HepG2 (cell line): ENCODE data around the gene GATA3. TPM values are rescaled to one million over a fixed set of nuclear protein-coding genes. Genes with fewer than 3 reads are reported as not detected.

Source experiments
- ATAC-seq: fragments of 200-7000 bp; cut with Tn5 transposase; 3 replicates; pipeline ENCODE4 v1.9.1; 2020; ENCODE audit warnings: mild to moderate bottlenecking, moderate library complexity
- BruUV-seq: library from RNA; stranded (reverse); fragments of 400-500 nt; replicated peaks from 2 replicates; lab custom pipeline; 2021; lab: Mats Ljungman, UMichigan
- CTCF ChIA-PET: fragments of 300-600 bp; formaldehyde crosslinking; extraction: SDS; loops from one replicate; lab custom pipeline; 2021; ENCODE audit warnings: low total read pairs, inconsistent platforms, low intra/inter-chr PET ratio; lab: Yijun Ruan, JAX
- POLR2A ChIA-PET: fragments of 350-600 bp; sonication (Branson Sonifier 250); formaldehyde crosslinking; loops from one replicate; lab custom pipeline; 2020; ENCODE audit warnings: antibody characterized with exemption, inconsistent platforms; lab: Yijun Ruan, JAX
- DNase-seq: peaks from one replicate; pipeline ENCODE4 v3.0.0-alpha.2; 2015; ENCODE audit warnings: low spot score
- FAIRE-seq: peaks from 3 replicates; lab custom pipeline; 2011; peaks lifted over from hg19 to GRCh38; lab: Jason Lieb, UNC
- H2AFZ ChIP-seq: one replicate; pipeline ENCODE4 v1.6.1; 2011; ENCODE audit warnings: low read length, inconsistent platforms
- H3K27ac ChIP-seq: fragments of 300-600 bp; 3 replicates; pipeline ENCODE4 v1.8.0; 2011; ENCODE audit warnings: mixed run types, mild to moderate bottlenecking, mixed read lengths, low read length, inconsistent platforms; ENCODE audit not compliant: insufficient read depth; ENCODE audit errors: extremely low read length
- H3K27me3 ChIP-seq, 2 experiments: fragments of 200-600 bp in 1 of 2; 2 replicates in 1 of 2; 3 replicates in 1 of 2; pipeline versions ENCODE4 v1.6.0 to v1.8.0; 2011; ENCODE audit warnings: low read length in 2 of 2, mild to moderate bottlenecking in 2 of 2, moderate library complexity in 2 of 2, inconsistent platforms in 1 of 2; ENCODE audit not compliant: insufficient read depth in 2 of 2, control insufficient read depth in 1 of 2
- H3K36me3 ChIP-seq, 2 experiments: fragments of 200-600 bp in 1 of 2; replicated peaks in 1 of 2; 2 replicates in 1 of 2; 3 replicates in 1 of 2; pipeline versions ENCODE4 v1.5.1 to v1.8.0; 2011; ENCODE audit warnings: low read length in 2 of 2, inconsistent platforms in 1 of 2; ENCODE audit not compliant: insufficient read depth in 2 of 2, control insufficient read depth in 1 of 2
- H3K4me1 ChIP-seq: 2 replicates; pipeline ENCODE4 v1.5.1; 2012; ENCODE audit warnings: low read length, inconsistent platforms; ENCODE audit not compliant: insufficient read depth
- H3K4me2 ChIP-seq: 2 replicates; pipeline ENCODE4 v1.6.0; 2011; ENCODE audit warnings: low read depth, low read length, inconsistent platforms
- H3K4me3 ChIP-seq, 3 experiments: fragments of 200-600 bp in 1 of 3; sonication (generic), shearing (Covaris generic) in 1 of 3; replicated peaks in 1 of 3; 2 replicates each; pipeline ENCODE4 v1.5.1; 2011 to 2016; ENCODE audit warnings: low read length in 3 of 3, inconsistent platforms in 2 of 3, low read depth in 2 of 3, mild to moderate bottlenecking in 2 of 3, control low read depth in 1 of 3, mixed read lengths in 1 of 3; ENCODE audit not compliant: insufficient read depth in 1 of 3
- H3K79me2 ChIP-seq: one replicate; pipeline ENCODE4 v1.6.1; 2011; ENCODE audit warnings: low read length, inconsistent platforms; ENCODE audit not compliant: insufficient read depth
- H3K9ac ChIP-seq: 2 replicates; pipeline ENCODE4 v1.6.0; 2011; ENCODE audit warnings: mild to moderate bottlenecking, low read depth, low read length, inconsistent platforms; ENCODE audit not compliant: insufficient read depth
- H3K9me3 ChIP-seq: 2 replicates; pipeline ENCODE4 v1.5.1; 2012; ENCODE audit warnings: mild to moderate bottlenecking, low read length
- H4K20me1 ChIP-seq: 2 replicates; pipeline ENCODE4 v1.6.0; 2011; ENCODE audit warnings: inconsistent platforms, mild to moderate bottlenecking, low read length, moderate library complexity; ENCODE audit not compliant: insufficient read depth
- AGO2 ChIP-seq: fragments of 200-400 bp; formaldehyde crosslinking; optimal IDR thresholded peaks from 2 replicates; pipeline ENCODE3; 2017; ENCODE audit warnings: mild to moderate bottlenecking, low read depth, low read length, moderate library complexity
- SPEN ChIP-seq: sonication (generic); formaldehyde crosslinking; IDR thresholded peaks from 2 replicates; pipeline ENCODE4 v1.5.1; 2020; ENCODE audit warnings: low read depth, mild to moderate bottlenecking, missing genetic modification reagents
- WGBS: methylation state at CpG from one replicate; pipeline ENCODE4 v1.1.6; 2017; ENCODE audit warnings: low lambda C conversion rate; 5-methylcytosine and 5-hydroxymethylcytosine counted together
- in situ Hi-C: cut with HindIII; loops from 2 replicates; pipeline ENCODE4 v1.10.0; 2017; ENCODE audit warnings: low pct_unique_long_range_greater_than_20kb; ENCODE audit not compliant: extremely low pct_ligation_motif_present
- intact Hi-C: fragments of 100-400 bp; cut with micrococcal nuclease; formaldehyde crosslinking; loops from one replicate; pipeline ENCODE4 v1.10.0; 2022; ENCODE audit not compliant: unreplicated experiment
- polyA plus RNA-seq, 8 experiments: library from polyadenylated mRNA; depleted of rRNA in 3 of 8; stranded (reverse) in 7 of 8; unstranded in 1 of 8; fragments of >200 nt; fragmentation: Illumina TruSeq in 4 of 8; extraction: Trizol in 4 of 8; gene quantifications; 2 replicates each; pipeline versions ENCODE4 v1.2.1 to v1.2.3, GENCODE V29; 2011 to 2016; ENCODE audit warnings: low read depth in 4 of 8, missing spikeins in 1 of 8, mixed read lengths in 1 of 8; ENCODE audit not compliant: insufficient read depth in 1 of 8
- total RNA-seq, 5 experiments: library from RNA; depleted of rRNA; stranded (reverse); fragments of >200 nt; fragmentation: Illumina TruSeq; extraction: Trizol; gene quantifications; 2 replicates each; pipeline ENCODE4 v1.2.3, GENCODE V29; 2016; ENCODE audit warnings: low read depth in 1 of 5
- TF ChIP-seq, protein P1 (sequence below): sonication (generic); formaldehyde crosslinking; IDR thresholded peaks from 2 replicates; pipeline ENCODE4 v1.5.1; 2020; ENCODE audit warnings: mild to moderate bottlenecking, missing genetic modification reagents, borderline replicate concordance

GATA3 gene
- total and polyA plus RNA-seq, 2 of the 13 experiments (the other 11 are each of a cell fraction or from before 2014, with no cell fraction given) = not detected

DNA sequence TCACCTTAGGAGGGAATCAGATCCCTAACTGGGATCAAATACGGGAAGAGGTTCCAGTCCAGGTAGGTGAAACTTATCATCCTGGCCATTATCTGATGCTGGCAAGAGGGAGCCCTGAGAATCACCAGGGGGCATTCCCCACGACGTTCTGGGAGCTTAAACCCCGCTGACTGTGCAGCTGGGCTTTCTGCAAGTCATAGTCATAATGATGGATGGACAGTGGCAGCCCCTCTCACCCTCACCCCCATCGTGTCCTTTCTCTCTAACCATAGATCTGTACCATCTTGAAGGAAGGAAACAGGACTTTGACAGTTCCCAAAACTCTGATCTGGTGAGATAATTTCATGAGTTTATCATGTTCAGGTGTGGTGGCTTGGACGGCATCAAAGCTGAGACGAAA, 50.2 kb downstream of the GATA3 start (continued):
- no peak for TF ChIP-seq AGO2

DNA sequence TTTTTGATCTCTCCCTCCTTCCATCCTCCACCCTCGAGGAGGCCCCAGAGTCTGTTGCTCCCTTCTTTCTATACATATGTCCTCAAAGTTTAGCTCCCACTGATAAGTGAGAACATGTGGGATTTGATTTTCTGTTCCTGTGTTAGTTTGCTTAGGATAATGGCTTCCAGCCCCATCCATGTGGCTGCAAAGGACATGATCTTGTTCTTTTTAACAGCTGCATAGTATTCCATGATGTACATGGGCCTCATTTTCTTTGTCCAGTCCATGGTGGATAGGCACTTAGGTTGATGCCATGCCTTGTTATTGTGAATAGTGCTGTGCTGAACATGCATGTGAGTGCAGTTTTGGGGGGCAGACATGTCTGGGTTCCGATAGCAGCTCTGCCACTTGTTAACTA, 51.4 kb downstream of the GATA3 start:
- WGBS = 30% methylated on average over 2 of the region's 2 CpGs
- no peaks in the 10 kb centered on the region for H3K9me3 ChIP-seq
- no peak overlapping the region for H3K27ac ChIP-seq
- H3K4me1 ChIP-seq = no peaks in the 10 kb centered on the region
- no peak for ATAC-seq
- no peaks in the 10 kb centered on the region for H4K20me1 ChIP-seq
- in situ Hi-C loops = no loop called here
- no peaks in the 10 kb centered on the region for H3K36me3 ChIP-seq
- no peak overlapping the region for H3K4me2 ChIP-seq
- intact Hi-C loops = no loop called here
- BruUV-seq = no TSS peak
- H3K9ac ChIP-seq = no peak overlapping the region
- TF ChIP-seq, protein P1, sequence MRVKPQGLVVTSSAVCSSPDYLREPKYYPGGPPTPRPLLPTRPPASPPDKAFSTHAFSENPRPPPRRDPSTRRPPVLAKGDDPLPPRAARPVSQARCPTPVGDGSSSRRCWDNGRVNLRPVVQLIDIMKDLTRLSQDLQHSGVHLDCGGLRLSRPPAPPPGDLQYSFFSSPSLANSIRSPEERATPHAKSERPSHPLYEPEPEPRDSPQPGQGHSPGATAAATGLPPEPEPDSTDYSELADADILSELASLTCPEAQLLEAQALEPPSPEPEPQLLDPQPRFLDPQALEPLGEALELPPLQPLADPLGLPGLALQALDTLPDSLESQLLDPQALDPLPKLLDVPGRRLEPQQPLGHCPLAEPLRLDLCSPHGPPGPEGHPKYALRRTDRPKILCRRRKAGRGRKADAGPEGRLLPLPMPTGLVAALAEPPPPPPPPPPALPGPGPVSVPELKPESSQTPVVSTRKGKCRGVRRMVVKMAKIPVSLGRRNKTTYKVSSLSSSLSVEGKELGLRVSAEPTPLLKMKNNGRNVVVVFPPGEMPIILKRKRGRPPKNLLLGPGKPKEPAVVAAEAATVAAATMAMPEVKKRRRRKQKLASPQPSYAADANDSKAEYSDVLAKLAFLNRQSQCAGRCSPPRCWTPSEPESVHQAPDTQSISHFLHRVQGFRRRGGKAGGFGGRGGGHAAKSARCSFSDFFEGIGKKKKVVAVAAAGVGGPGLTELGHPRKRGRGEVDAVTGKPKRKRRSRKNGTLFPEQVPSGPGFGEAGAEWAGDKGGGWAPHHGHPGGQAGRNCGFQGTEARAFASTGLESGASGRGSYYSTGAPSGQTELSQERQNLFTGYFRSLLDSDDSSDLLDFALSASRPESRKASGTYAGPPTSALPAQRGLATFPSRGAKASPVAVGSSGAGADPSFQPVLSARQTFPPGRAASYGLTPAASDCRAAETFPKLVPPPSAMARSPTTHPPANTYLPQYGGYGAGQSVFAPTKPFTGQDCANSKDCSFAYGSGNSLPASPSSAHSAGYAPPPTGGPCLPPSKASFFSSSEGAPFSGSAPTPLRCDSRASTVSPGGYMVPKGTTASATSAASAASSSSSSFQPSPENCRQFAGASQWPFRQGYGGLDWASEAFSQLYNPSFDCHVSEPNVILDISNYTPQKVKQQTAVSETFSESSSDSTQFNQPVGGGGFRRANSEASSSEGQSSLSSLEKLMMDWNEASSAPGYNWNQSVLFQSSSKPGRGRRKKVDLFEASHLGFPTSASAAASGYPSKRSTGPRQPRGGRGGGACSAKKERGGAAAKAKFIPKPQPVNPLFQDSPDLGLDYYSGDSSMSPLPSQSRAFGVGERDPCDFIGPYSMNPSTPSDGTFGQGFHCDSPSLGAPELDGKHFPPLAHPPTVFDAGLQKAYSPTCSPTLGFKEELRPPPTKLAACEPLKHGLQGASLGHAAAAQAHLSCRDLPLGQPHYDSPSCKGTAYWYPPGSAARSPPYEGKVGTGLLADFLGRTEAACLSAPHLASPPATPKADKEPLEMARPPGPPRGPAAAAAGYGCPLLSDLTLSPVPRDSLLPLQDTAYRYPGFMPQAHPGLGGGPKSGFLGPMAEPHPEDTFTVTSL = no peak
- TF ChIP-seq SPEN (CRISPR knock-in tag) = no peak
- TF ChIP-seq, all 625 proteins: peak for 0
- CTCF ChIA-PET = no interaction called here
- FAIRE-seq = no peak
- DNase-seq = no peak
- Histone ChIP-seq H3K4me3 (no peak overlapping the region), H3K27me3 (peaks cover 4 to 34% of the 10 kb centered on the region in 2 experiments; a peak in 4 of 5 replicates), H3K79me2 (no peaks in the 10 kb centered on the region), H2AFZ (no peak overlapping the region)
- POLR2A ChIA-PET = no interaction called here
